Heart left ventricle (tissue), 13 donors: Measurements from ENCODE around the gene FBXO42.
"Not testable (repeated sequence)": the region's sequence is repeated elsewhere in the genome, so short reads cannot be mapped to it uniquely, and the experiment has no call there.

Source experiments
- CTCF ChIP-seq, 12 donors: fragments of 200-600 bp; sonication (generic) in 4 of 12; IDR thresholded peaks; one replicate each; pipeline versions ENCODE4 v1.5.0 to v1.8.0; 2018 to 2022; ENCODE audit warnings: antibody characterized with exemption in 12 of 12, mild to moderate bottlenecking in 5 of 12
- POLR2A ChIP-seq, 2 donors: fragments of 450-650 bp; IDR thresholded peaks; one replicate each; pipeline ENCODE4 v1.6.1; 2017; ENCODE audit warnings: antibody characterized with exemption in 2 of 2, mild to moderate bottlenecking in 2 of 2, moderate library complexity in 2 of 2
- donor health status: ischemic (EF 13 %, LVEDD 7.1; RV severe dilation, severe dysfunction).
- donor health status: DM: no; HTN: yes; CAD: no.
- donor health status: DM: no; HTN: no; CAD: no.
- donor health status: ischemic (EF 25% LVEDD 6.9; RV normal size, moderate dysfunction).
- donor health status: ischemic (EF 25% LVEDD 5.7; RV mildly dilated, moderate dysfunction).
- donor health status: ischemic (EF 35%, LVEDD 5.7; RV mildly dilated, moderate dysfunction).
- donor health status: nonischemic (EF 11% LVEDD 7.7; RV severe dilation, severe dysfunction).
- donor health status: DM: yes; HTN: yes; CAD: no.
- donor health status: PGD.
- donor health status: ischemic (EF 29% LVEDD 5.4; RV normal size, mild dysfunction).
- donor health status: nonischemic (EF 23%, LVEDD 6.1; RV moderate dilation, normal function).

- TF ChIP-seq CTCF, POLR2A (IDR thresholded peaks at IDR 0.05): not testable (repeated sequence)
Measured at GRCh38 chr1:16213544-16213943, 138.7 kb downstream of the FBXO42 start.
